ENCODE measurements around the gene CUEDC2. TPM values are rescaled to one million over a fixed set of nuclear protein-coding genes. Genes with fewer than 3 reads are reported as not detected.

Gene CUEDC2
- total RNA-seq (2021): 40.2 to 69.0 TPM (median 65.8 TPM) in 3 replicates
- Bru-seq, nascent RNA: percentile 66 among the genes with signal in this experiment
- long read RNA-seq, experiment 1, transcript CUEDC2-201 (9 exons, 1,191 nt): major isoform, 99 of 122 reads
- long read RNA-seq, experiment 1, partial matches to known transcripts: 5 of 122 reads
- long read RNA-seq, experiment 1, other reads (novel, unspliced or antisense): 18 of 122 reads
- long read RNA-seq, experiment 2, transcript CUEDC2-201 (9 exons, 1,191 nt): major isoform, 61 of 104 reads
- long read RNA-seq, experiment 2, partial matches to known transcripts: 18 of 104 reads
- long read RNA-seq, experiment 2, other reads (novel, unspliced or antisense): 25 of 104 reads
- long read RNA-seq, experiment 3, transcript CUEDC2-201 (9 exons, 1,191 nt): major isoform, 120 of 133 reads
- long read RNA-seq, experiment 3, partial matches to known transcripts: 0 of 133 reads
- long read RNA-seq, experiment 3, other reads (novel, unspliced or antisense): 13 of 133 reads

- Mint-ChIP-seq H3K27me3 (ENCODE audit: low read depth) (peaks cover 57% of the 10 kb centered on the region), H3K36me3 (no peaks in the 10 kb centered on the region), H3K4me3 (peak within 1 kb of the TSS; percentile 95), H3K4me1 (peaks cover 18% of the 10 kb centered on the region), H3K9me3 (no peaks in the 10 kb centered on the region), H3K27ac (peak within 1 kb of the TSS; percentile 57)
- DNase-seq (ENCODE audit: low spot score) (peak; percentile 99), ATAC-seq (peak; percentile 90)
- CTCF ChIA-PET: interaction anchor here (0.6 to 2.1 kb wide), 25 partner anchors 11 to 314 kb away, joined by 3 to 47 read pairs (median 5); partner anchors contain the start of genes ACTR1A, C10orf95, ELOVL3 and FBXL15
- POLR2A ChIA-PET: interaction anchor here (0.5 to 2.8 kb wide), 12 partner anchors 11 to 1435 kb away, joined by 3 to 34 read pairs (median 4); partner anchors contain the start of genes C10orf95, FBXL15 and NFKB2
- no peak for TF ChIP-seq OVOL2 (CRISPR knock-in tag; IDR thresholded peaks at IDR 0.05; ENCODE audit: borderline replicate concordance)
- no peak for TF ChIP-seq ZMAT4 (CRISPR knock-in tag; IDR thresholded peaks at IDR 0.05)
- TF ChIP-seq FOXK1 (CRISPR knock-in tag; IDR thresholded peaks at IDR 0.05): peak; percentile 72
- TF ChIP-seq E2F4 (CRISPR knock-in tag; IDR thresholded peaks at IDR 0.05; ENCODE audit: borderline replicate concordance, low read depth): no peak
- peak; percentile 37 for TF ChIP-seq FOXP1 (CRISPR knock-in tag; IDR thresholded peaks at IDR 0.05; ENCODE audit: borderline replicate concordance)
- TF ChIP-seq ATF6 (CRISPR knock-in tag; IDR thresholded peaks at IDR 0.05): no peak
- no peak for TF ChIP-seq ERG (CRISPR knock-in tag; IDR thresholded peaks at IDR 0.05)
- TF ChIP-seq NR1H2 (CRISPR knock-in tag; IDR thresholded peaks at IDR 0.05): no peak
- TF ChIP-seq ESRRA (CRISPR knock-in tag; IDR thresholded peaks at IDR 0.05; ENCODE audit: borderline replicate concordance): no peak
- TF ChIP-seq FOXP4 (CRISPR knock-in tag; IDR thresholded peaks at IDR 0.05): 0 out of 2 replicates have a peak, but pooled peaks have one; percentile 48
- no peak for TF ChIP-seq STAT6 (CRISPR knock-in tag; conservative IDR thresholded peaks at IDR 0.05; ENCODE audit: low read depth)
- TF ChIP-seq MXD4 (CRISPR knock-in tag; IDR thresholded peaks at IDR 0.05; ENCODE audit: borderline replicate concordance): no peak
- TF ChIP-seq ZNF423 (CRISPR knock-in tag; IDR thresholded peaks at IDR 0.05): no peak
- TF ChIP-seq SMAD4 (CRISPR knock-in tag; IDR thresholded peaks at IDR 0.05): no peak
- no peak for TF ChIP-seq IRF2 (CRISPR knock-in tag; IDR thresholded peaks at IDR 0.05; ENCODE audit: borderline replicate concordance, low read depth)
- 0 out of 2 replicates have a peak, but pooled peaks have one; percentile 9 for TF ChIP-seq PRDM15 (CRISPR knock-in tag; IDR thresholded peaks at IDR 0.05)
- no peak for TF ChIP-seq ATF3 (CRISPR knock-in tag; conservative IDR thresholded peaks at IDR 0.05)
- peak; percentile 52; the same call in 1 of the 2 replicates for TF ChIP-seq USF1 (CRISPR knock-in tag; IDR thresholded peaks at IDR 0.05)
These were observed at the start of gene CUEDC2 for GRCh38 chr10:102432162-102432950. Gene CUEDC2 (minus strand): TSS chr10:102432574. CDS start chr10:102425188, 7,386 bp downstream.

Data from WTC11 (cell line).